Caco-2 (cell line): ENCODE measurements around the gene C4orf50. TPM values are rescaled to one million over a fixed set of nuclear protein-coding genes. Genes with fewer than 3 reads are reported as not detected.

Experiments used
- BruUV-seq: library from RNA; stranded (reverse); fragments of 400-500 nt; replicated peaks from 2 replicates; lab custom pipeline; 2021; lab: Mats Ljungman, UMichigan
- CTCF ChIA-PET: fragments of 300-600 bp; sonication (Branson Sonifier 250); formaldehyde crosslinking; loops from one replicate; lab custom pipeline; 2022; ENCODE audit warnings: antibody characterized with exemption; lab: Charles Lee
- POLR2A ChIA-PET: fragments of 300-600 bp; sonication (Branson Sonifier 250); formaldehyde crosslinking; loops from one replicate; lab custom pipeline; 2022; ENCODE audit warnings: antibody characterized with exemption; lab: Charles Lee
- DNase-seq, 2 experiments: peaks; one replicate each; pipeline versions ENCODE4 v3.0.0 to v3.0.0-alpha.2; 2020 to 2022
- H3K27me3 ChIP-seq: replicated peaks from 2 replicates; pipeline ENCODE4 v1.6.0; 2011; ENCODE audit warnings: low read length; ENCODE audit not compliant: control insufficient read depth, insufficient read depth
- H3K36me3 ChIP-seq: 2 replicates; pipeline ENCODE4 v1.5.1; 2011; ENCODE audit warnings: low read length; ENCODE audit not compliant: control insufficient read depth, insufficient read depth
- H3K4me1 ChIP-seq: fragments of 250-450 bp; sonication (Bioruptor Pico); 2 replicates; pipeline ENCODE4 v1.5.1; 2020; ENCODE audit warnings: mild to moderate bottlenecking
- H3K4me3 ChIP-seq: 2 replicates; pipeline ENCODE4 v1.5.1; 2011; ENCODE audit warnings: low read depth, mild to moderate bottlenecking, control low read depth, low read length
- H3K9me3 ChIP-seq: fragments of 250-450 bp; sonication (Bioruptor Pico); 2 replicates; pipeline ENCODE4 v1.5.1; 2020; ENCODE audit warnings: mild to moderate bottlenecking, moderate library complexity
- H3K27ac Mint-ChIP-seq: one replicate; pipeline ENCODE4 v1.8.0; 2022; ENCODE audit warnings: mixed read lengths; ENCODE audit not compliant: unreplicated experiment
- H3K27me3 Mint-ChIP-seq: one replicate; pipeline ENCODE4 v1.8.0; 2022; ENCODE audit warnings: mixed read lengths; ENCODE audit not compliant: insufficient read depth, unreplicated experiment
- H3K36me3 Mint-ChIP-seq: one replicate; pipeline ENCODE4 v1.8.0; 2022; ENCODE audit warnings: mild to moderate bottlenecking, mixed read lengths; ENCODE audit not compliant: insufficient read depth, unreplicated experiment
- H3K4me1 Mint-ChIP-seq: one replicate; pipeline ENCODE4 v1.8.0; 2022; ENCODE audit warnings: low read depth, mixed read lengths; ENCODE audit not compliant: unreplicated experiment
- H3K4me3 Mint-ChIP-seq: one replicate; pipeline ENCODE4 v1.8.0; 2022; ENCODE audit warnings: mild to moderate bottlenecking, moderate library complexity, mixed read lengths; ENCODE audit not compliant: unreplicated experiment
- H3K9me3 Mint-ChIP-seq: one replicate; pipeline ENCODE4 v1.8.0; 2022; ENCODE audit warnings: mixed read lengths; ENCODE audit not compliant: unreplicated experiment
- intact Hi-C: fragments of 100-400 bp; cut with micrococcal nuclease; formaldehyde crosslinking; loops from one replicate; pipeline ENCODE4 v1.10.0; 2022; ENCODE audit not compliant: unreplicated experiment
- total RNA-seq: library from RNA; stranded (reverse); gene quantifications from 2 replicates; pipeline ENCODE4 v1.2.3, GENCODE V29; 2022
- TF ChIP-seq, protein P1 (sequence below), 2 experiments: fragments of 200-600 bp in 1 of 2; IDR thresholded peaks; 1 replicate in 1 of 2; 2 replicates in 1 of 2; pipeline versions ENCODE4 v1.5.1 to v1.8.0; 2011 to 2022; ENCODE audit warnings: antibody characterized with exemption in 1 of 2, control low read depth in 1 of 2, inconsistent platforms in 1 of 2, low read depth in 1 of 2, low read length in 1 of 2, mild to moderate bottlenecking in 1 of 2, moderate library complexity in 1 of 2; ENCODE audit not compliant: insufficient read depth in 1 of 2, severe bottlenecking in 1 of 2, unreplicated experiment in 1 of 2

C4orf50 gene
- total RNA-seq, 1 experiment from 2014 or later = not detected

GRCh38 chr4:5980436-5981155 is 37.6 kb downstream of the C4orf50 start:
- no peak overlapping the region for H3K27ac Mint-ChIP-seq
- H3K36me3 ChIP-seq = no peaks in the 10 kb centered on the region
- H3K4me3 Mint-ChIP-seq = no peak overlapping the region
- no peak overlapping the region for H3K4me3 ChIP-seq
- no peaks in the 10 kb centered on the region for H3K27me3 ChIP-seq
- peaks cover 23% of the 10 kb centered on the region for H3K9me3 Mint-ChIP-seq
- H3K9me3 ChIP-seq = peaks cover 4% of the 10 kb centered on the region; the same call in 1 of the 2 replicates
- no peaks in the 10 kb centered on the region for H3K4me1 ChIP-seq
- no peaks in the 10 kb centered on the region for H3K36me3 Mint-ChIP-seq
- intact Hi-C loops = no loop called here
- H3K4me1 Mint-ChIP-seq = no peaks in the 10 kb centered on the region
- ChIA-PET CTCF (no interaction called here), POLR2A (no interaction called here)
- BruUV-seq = no TSS peak
- no peak for DNase-seq
- H3K27me3 Mint-ChIP-seq = peaks cover 5% of the 10 kb centered on the region
- TF ChIP-seq, protein P1, sequence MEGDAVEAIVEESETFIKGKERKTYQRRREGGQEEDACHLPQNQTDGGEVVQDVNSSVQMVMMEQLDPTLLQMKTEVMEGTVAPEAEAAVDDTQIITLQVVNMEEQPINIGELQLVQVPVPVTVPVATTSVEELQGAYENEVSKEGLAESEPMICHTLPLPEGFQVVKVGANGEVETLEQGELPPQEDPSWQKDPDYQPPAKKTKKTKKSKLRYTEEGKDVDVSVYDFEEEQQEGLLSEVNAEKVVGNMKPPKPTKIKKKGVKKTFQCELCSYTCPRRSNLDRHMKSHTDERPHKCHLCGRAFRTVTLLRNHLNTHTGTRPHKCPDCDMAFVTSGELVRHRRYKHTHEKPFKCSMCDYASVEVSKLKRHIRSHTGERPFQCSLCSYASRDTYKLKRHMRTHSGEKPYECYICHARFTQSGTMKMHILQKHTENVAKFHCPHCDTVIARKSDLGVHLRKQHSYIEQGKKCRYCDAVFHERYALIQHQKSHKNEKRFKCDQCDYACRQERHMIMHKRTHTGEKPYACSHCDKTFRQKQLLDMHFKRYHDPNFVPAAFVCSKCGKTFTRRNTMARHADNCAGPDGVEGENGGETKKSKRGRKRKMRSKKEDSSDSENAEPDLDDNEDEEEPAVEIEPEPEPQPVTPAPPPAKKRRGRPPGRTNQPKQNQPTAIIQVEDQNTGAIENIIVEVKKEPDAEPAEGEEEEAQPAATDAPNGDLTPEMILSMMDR (IDR thresholded peaks at IDR 0.05; ENCODE audit: insufficient read depth in 1 of 2, low read depth in 1 of 2, low read length in 1 of 2, severe bottlenecking in 1 of 2, unreplicated experiment in 1 of 2) = no peak

- Histone ChIP-seq H3K4me3 (no peak overlapping the region), H3K27me3 (no peaks in the 10 kb centered on the region), H3K9me3 (peaks cover 4% of the 10 kb centered on the region; the same call in 1 of the 2 replicates), H3K36me3 (no peaks in the 10 kb centered on the region), H3K4me1 (no peaks in the 10 kb centered on the region)
- DNase-seq = peak in 1 of 2 experiments; percentile 34
- H3K9me3 Mint-ChIP-seq = peaks cover 18% of the 10 kb centered on the region
- CTCF ChIA-PET = no interaction called here
- no peaks in the 10 kb centered on the region for H3K36me3 Mint-ChIP-seq
- H3K4me1 Mint-ChIP-seq = no peaks in the 10 kb centered on the region
- intact Hi-C loops = no loop called here
- peaks cover 5% of the 10 kb centered on the region for H3K27me3 Mint-ChIP-seq
- BruUV-seq = no TSS peak
- H3K27ac Mint-ChIP-seq = no peak overlapping the region
- H3K4me3 Mint-ChIP-seq = no peak overlapping the region
- POLR2A ChIA-PET = no interaction called here
- TF ChIP-seq, protein P1 (IDR thresholded peaks at IDR 0.05; ENCODE audit: insufficient read depth in 1 of 2, low read depth in 1 of 2, low read length in 1 of 2, severe bottlenecking in 1 of 2, unreplicated experiment in 1 of 2) = peak in 1 of 2 experiments; percentile 31
Observed at GRCh38 chr4:5979981-5980380, 38.2 kb downstream of the C4orf50 start.

DNA sequence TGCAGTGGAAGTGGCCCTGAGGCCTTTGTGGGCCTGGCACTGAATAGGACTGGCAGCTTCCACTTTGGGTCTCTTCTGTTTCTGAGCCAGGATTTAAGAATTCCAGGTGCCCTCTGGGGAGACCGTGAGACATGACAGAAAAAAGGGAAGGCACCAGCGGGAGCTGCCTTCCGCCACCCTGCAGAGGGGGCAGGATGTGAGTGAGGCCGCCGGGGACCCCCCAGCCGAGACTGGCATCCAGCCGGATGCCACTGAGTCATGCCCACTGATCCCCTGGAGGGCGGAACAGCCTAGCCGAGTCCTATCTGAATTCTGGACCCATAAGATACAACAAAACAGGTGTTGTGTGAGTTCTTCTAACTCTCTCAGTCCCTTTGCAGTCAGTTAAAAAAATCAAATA is 41.3 kb downstream of the C4orf50 start:
- intact Hi-C loops = no loop called here
- Mint-ChIP-seq H3K4me3 (no peak overlapping the region), H3K27ac (no peak overlapping the region), H3K4me1 (no peaks in the 10 kb centered on the region), H3K27me3 (peaks cover 5% of the 10 kb centered on the region), H3K9me3 (no peaks in the 10 kb centered on the region), H3K36me3 (no peaks in the 10 kb centered on the region)
- no TSS peak for BruUV-seq
- Histone ChIP-seq H3K4me1 (no peaks in the 10 kb centered on the region), H3K4me3 (no peak overlapping the region), H3K9me3 (no peaks in the 10 kb centered on the region), H3K27me3 (no peaks in the 10 kb centered on the region), H3K36me3 (no peaks in the 10 kb centered on the region)
- no peak for DNase-seq
- ChIA-PET POLR2A (no interaction called here), CTCF (no interaction called here)
- TF ChIP-seq, protein P1 (IDR thresholded peaks at IDR 0.05; ENCODE audit: insufficient read depth in 1 of 2, low read depth in 1 of 2, low read length in 1 of 2, severe bottlenecking in 1 of 2, unreplicated experiment in 1 of 2) = no peak
